Cerebellar cortex (tissue), 1 donor: ENCODE results near the gene HJV.

Experiments
- DNase-seq: peaks from one replicate; pipeline ENCODE4 v3.0.0-alpha.2; 2015; ENCODE audit warnings: low spot score

Gene HJV

GRCh38 chr1:145992958-145993617, 28.4 kb downstream of the HJV start:
- DNase-seq, result no peak

DNA sequence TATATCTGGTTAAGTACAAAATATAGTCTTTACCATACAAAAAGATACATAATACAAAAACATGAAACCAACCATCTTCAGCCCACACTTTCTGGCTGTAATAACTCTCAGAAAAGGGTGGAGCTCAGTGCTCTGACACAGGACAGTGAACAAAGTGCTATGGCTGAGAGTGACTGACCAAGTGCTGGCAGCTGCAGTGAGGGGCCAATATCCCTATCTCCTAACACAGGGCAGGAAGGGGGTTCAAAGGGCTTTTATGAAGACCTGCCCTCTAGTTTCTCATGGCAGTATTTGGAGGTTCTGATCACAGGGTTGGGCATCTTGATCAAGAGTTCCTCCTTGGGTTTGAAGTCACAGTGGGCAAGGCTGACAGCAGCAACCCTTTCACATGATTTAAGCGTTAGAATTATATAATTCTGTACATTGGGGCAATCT, 29.0 kb downstream of the HJV start:
- DNase-seq, result no peak

DNA sequence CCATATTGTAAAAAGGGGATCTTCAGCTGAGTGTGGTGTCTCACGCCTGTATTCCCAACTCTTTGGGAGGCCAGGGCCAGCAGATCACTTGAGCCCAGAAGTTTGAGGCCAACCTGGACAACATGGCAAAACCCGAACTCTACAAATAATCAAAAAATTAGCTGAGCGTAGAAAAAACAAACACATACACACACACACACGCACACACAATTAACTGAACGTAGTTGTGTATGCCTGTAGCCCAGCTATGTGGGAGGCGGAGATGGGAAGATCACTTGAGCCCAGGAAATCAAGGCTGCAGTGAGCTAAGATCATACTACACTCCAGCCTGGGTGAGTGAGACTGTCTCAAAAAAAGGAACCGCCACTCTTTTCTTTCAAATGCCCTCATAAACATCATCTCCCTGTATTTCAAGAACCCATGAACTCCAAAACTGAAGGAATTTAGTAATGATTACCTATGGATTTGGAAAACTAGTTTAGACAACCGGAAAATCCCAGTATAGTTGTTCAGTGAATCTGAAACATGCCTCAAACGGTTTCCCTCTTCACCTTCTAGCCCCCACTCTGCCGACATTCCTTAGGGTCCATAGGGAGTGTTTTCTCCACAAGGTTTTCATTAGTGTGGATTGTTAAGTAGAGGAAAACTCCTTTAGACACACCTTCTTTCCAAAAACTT, 29.7 kb downstream of the HJV start:
- no peak for DNase-seq

DNA sequence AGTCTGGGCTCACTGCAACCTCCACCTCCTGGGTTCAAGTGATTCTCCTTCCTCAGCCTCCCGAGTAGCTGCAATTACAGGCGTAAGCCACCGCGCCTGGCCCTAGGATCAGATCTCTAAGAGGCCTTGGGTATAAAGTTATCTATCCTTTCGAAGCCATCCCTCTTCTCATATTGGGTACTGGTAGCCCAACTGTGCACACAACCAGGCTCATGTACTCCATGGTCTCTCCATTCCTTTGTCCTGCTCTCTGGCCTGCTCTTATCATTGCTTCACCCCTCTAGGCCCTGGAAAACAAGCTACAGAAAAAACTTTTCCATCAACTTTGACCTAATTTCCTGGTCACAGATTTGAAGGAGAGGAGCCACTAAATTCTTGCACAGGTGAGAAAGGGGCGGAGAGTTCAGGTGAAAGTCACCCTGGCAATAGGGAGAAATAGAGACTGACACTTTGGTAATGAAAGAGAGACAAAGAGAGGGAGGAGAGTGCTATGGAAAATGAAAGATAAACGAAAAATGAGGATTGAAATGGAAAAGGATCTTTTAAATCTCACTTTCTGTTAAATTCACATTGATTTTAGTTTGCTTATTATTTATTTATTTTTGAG, 31.2 kb downstream of the HJV start:
- no peak for DNase-seq

- DNase-seq, result no peak
Measured at GRCh38 chr1:145988773-145989172, 32.8 kb downstream of the HJV start.

DNA sequence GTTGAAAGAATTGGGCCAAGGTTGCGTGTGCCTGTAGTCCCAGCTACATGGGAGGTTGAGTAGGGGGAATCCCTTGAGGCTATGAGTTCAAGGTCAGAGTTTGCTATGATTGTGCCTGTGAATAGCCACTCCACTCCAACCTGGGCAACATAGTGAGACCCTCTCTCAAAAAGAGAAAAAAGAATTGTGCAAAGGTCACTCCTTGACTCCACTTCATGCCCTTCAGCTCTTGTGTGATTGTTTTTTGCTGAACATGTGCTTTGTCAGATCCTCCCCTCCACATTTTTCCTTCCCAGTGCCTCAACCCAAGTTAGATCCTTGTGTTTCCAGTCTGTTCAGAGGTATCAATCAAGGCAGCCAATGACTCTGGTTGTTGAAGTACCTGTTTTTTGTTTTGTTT, 33.6 kb downstream of the HJV start:
- DNase-seq, result no peak

GRCh38 chr1:145986551-145986950, 35.0 kb downstream of the HJV start:
- DNase-seq, result no peak

DNA sequence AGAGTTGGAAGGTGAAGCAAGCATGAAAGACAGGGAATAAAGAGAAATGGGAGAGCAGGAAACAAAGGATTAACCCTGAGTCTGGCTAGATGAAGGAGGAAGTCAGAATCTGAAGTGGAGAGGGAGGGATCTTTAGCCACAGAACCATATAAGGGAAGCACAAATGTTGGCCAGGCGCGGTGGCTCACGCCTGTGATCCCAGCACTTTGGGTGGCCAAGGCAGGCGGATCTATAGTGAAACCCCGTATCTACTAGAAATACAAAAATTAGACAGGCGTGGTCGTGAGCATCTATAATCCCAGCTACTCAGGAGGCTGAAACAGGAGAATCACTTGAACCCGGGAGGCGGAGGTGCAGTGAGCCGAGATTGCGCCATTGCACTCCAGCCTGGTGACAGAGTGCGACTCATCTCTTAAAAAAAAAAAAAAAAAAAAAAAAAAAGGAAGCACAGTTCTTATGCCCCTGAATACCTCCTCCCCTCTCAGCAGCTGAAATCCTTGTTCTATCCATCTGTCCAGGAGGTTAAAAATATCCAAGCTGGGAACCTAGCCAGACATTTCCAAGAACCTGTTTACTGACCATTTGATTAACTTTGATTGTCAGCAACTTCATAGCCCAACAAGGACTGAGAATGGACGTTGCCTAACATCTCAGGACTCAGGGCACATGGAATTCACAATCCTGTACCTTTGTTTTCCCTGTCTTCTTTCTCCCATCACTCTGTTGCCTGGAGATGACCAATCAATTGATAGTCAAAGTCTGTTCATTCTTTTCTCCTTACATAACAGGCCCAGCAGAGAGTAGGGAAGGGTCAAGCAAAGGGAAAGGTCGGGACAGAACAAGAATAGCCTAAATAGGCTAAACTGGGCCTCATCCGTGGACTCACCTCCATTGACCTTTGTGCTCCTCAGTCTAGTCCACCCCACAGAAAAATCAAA, 35.8 kb downstream of the HJV start:
- DNase-seq, result peak; percentile 92

DNA sequence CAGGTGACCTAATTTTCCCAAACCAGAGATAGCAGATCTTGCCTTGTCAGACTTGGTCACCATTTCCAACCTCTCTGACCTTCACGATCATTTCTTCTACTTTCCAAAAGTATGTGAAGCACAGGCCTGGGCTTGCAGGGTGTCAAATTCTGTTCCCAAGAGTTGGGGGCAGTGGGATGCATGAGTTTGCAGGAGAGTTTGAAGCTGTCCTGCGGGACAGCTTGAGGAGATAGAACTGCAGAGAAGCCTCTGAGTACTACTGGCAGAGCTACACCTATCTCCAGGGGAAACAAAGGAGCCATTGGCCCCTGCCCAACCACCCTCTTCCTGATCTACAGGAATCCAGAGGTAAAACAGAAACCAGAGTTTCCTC, 36.4 kb downstream of the HJV start:
- DNase-seq, result no peak

DNA sequence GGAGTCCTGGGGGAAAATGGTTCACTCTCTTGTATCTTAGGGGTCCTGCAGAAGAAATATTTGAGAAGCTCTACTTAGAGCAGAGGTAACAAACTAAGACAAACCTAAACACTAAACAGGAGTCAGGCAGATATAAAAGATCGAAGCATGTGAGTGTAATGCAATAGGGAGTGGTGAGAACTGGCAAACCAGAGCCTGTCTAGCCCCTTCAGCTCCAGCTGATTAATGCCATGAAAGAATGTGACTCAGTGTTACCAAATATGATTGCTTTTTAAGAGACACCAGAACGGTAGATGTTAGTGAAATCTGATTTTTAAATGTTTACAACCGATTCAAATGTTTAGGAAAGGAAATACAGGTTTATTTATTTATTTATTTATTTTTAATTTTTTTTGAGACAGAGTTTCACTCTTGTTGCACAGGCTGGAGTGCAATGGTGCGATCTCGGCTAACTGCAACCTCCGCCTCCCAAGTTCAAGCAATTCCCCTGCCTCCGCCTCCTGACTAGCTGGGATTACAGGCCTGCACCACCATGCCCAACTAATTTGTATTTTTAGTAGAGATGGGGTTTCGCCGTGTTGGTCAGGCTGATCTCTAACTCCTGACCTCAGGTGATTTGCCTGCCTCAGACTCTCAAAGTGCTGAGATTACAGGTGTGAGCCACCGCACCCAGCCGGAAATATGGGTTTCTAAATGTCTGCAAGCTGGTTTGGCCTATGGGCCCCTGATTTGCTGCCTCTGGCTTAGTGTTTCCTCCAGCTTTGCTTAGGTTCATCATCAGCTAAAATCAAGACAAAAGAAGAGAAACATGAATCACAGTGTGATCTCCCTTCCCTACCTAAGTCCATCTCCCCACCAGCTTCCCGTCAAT, 37.3 kb downstream of the HJV start:
- DNase-seq, result no peak

DNA sequence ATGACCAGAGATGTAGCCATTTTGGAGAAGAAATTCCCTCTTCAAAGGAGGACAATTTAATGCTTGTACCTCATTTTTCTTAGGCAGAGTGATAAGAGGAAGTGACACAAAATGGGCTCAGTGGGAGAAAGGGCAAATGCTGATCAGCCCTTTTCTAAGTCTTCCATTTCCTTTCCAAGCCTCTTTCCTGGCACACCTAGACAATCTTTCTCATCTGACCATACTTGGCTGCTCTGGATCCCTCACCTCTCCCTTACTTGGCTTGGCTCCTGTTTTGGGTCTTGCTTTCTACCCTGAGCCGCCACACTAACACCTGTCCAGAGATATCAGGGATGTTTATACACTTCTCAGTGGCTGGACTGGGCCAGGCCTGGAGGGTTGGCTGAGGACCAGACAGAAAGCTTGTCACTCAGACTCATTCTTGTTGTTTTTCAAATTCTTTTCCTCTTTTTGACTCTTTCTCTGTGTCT, 38.3 kb downstream of the HJV start:
- no peak for DNase-seq

- no peak for DNase-seq
Measured at GRCh38 chr1:145982010-145982723, 39.4 kb downstream of the HJV start.

- DNase-seq, result no peak
Measured at GRCh38 chr1:145980457-145980994, 41.0 kb downstream of the HJV start.

DNA sequence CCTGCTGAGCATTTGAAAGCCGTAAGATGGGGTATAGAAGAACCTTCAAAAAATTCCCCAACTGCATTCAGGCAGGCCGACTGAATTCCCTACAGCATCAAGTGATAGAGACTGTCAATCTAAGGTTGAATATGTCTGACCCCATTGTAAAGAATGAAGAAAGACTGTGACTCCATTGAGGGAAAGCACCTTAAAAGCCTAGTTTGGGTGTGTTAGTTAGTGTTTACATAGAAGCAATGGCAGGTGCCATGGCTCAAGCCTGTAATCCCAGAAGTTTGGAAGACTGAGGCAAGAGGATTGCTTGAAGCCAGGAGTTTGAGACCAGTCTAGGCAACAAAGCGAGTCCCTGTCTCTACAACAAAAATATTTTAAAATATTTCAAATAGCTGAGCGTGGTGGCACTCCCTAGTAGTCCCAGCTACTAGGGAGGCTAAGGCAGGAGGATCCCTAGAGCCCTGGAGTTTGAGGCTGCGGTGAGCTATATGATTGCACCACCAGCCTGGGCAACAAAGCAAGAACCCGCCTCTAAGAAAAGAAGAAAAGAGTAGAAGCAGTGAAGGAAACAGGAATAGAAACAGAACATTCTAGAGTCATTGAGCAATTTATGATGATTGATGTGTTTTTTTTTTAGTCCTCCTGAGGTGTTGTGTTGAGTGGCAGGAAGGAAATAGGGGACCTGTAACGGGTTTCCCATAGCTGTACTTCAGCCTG, 41.6 kb downstream of the HJV start:
- DNase-seq, result no peak

DNA sequence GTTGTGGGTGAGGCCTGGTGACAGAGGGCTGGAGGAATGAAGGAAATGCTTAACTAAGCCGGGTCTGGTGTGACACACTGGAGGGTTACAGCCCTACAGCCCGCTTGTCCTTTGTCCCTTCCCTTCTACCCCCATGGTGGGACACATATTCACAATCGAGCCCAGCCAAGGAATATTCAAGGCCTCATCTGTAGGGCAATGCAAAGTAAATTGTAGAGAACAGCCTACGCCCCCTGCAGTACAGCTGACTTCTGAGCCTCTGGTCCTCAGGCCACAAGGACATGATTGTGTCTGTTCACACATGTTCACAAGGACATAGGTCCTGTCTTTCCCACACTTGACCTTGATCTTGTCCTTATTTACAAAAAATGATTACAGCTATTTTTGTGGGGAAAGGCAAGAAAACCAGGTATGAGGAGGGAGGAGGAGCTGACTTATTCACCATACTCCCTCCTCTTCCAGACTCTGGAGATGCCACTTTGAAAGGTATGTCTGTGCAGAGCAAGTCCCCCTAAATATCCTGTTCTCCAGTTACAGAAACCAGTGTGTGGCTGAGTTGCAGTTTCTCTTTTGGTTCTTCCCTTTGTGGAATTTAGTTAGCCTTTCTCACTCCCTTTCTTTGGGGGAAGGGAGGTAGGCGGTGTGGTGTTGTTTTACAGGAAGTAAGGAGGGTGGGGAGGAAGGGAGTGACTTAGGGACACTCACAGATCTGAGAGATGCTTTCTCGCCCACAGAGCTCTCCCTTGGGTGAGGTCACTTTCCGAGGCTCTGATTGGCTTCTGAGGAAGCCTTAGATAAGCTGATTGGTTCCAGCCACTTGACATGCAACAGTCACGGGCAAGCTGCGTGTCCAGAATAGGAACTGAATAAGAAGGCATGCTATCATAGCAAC, 42.4 kb downstream of the HJV start:
- DNase-seq, result peak; percentile 99

- DNase-seq, result no peak
Measured at GRCh38 chr1:145978471-145978853, 43.1 kb downstream of the HJV start.

DNA sequence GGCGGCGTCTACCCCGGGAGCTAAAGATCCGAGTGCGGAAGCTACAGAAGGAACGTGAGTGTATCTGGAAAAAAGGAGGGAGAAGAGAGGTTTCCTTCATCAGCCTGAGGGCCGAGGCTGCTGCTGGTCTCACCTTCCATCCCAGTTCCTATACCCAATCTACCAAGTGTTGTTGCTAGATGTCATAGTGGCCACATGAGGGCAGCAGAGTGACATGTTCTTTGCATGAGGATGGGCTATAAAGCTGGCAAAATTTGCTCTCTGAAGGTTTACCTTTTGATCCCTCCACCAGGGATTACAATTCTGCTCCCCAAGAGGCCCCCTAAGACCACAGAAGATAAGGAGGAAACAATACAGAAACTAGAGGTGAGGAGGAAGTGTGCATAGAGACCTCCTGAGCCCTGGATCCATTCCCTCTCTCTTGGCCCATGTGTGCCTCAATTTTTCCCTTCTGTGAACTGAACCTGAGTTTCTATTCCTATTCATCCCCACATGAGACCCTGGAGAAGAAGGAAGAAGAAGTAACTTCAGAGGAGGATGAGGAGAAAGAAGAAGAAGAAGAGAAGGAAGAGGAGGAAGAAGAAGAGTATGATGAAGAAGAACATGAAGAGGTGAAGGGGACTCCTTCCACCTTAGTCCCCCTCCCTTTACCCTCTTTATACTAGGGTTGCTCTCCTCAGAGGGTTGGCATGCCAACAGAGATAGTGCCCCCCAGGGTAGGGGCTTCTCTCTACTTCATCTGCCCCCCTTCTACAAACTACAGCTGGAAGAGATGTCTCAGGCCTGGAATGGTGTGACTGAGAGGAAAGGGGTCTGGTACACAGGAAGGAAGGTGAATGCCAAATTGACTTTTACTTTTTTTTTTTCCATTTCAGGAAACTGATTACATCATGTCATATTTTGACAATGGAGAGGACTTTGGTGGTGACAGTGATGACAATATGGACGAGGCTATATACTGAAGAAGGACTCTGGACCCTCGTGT, 43.8 kb downstream of the HJV start:
- peak; percentile 94 for DNase-seq
